ENCODE results near the gene SCN4B. TPM values are rescaled to one million over a fixed set of nuclear protein-coding genes. Genes with fewer than 3 reads are reported as not detected.

Gene SCN4B
- polyA plus RNA-seq, 1 donor (not counting 4 experiments of a cell fraction or from before 2014, with no cell fraction given): 7.7 TPM

- Histone ChIP-seq H4K20me1 (ENCODE audit: control insufficient read depth, extremely low read depth, insufficient read depth, low read length) (no peaks in the 10 kb centered on the region), H3K9me1 (ENCODE audit: control insufficient read depth, extremely low read depth, insufficient read depth, low read length) (no peaks in the 10 kb centered on the region), H3K27ac (ENCODE audit: control insufficient read depth, insufficient read depth, low read length) (no peak overlapping the region), H3K9ac (ENCODE audit: control insufficient read depth, extremely low read depth, insufficient read depth, low read length) (no peak overlapping the region), H3K4me2 (ENCODE audit: control insufficient read depth, extremely low read depth, insufficient read depth, low read depth, low read length) (no peak overlapping the region), H3K4me1 (ENCODE audit: control insufficient read depth, extremely low read depth, insufficient read depth, low read length) (peaks cover 13% of the 10 kb centered on the region), H3K79me2 (ENCODE audit: control insufficient read depth, insufficient read depth, low read length) (no peaks in the 10 kb centered on the region), H3K4me3 (ENCODE audit: control insufficient read depth in 2 of 3, extremely low read depth in 1 of 3, insufficient read depth in 2 of 3, low read depth in 1 of 3, low read length in 3 of 3) (no peak overlapping the region), H2AFZ (ENCODE audit: control insufficient read depth, low read length) (no peak overlapping the region), H3K27me3 (ENCODE audit: control insufficient read depth, extremely low read depth, insufficient read depth, low read length) (peaks cover 4% of the 10 kb centered on the region), H3K9me3 (ENCODE audit: control insufficient read depth, low read depth, low read length) (no peaks in the 10 kb centered on the region), H3K36me3 (ENCODE audit: control insufficient read depth in 2 of 2, extremely low read depth in 1 of 2, insufficient read depth in 2 of 2, low read length in 2 of 2) (no peaks in the 10 kb centered on the region)
- dilution Hi-C loops (cut with MboI; ENCODE audit: extremely low pct_ligation_motif_present, low sequenced_read_pairs): no loop called here
- no peak for DNase-seq (ENCODE audit: low read depth, low spot score)
- TF ChIP-seq EZH2 (IDR thresholded peaks at IDR 0.05; ENCODE audit: low read length) (no peak), CTCF (optimal IDR thresholded peaks at IDR 0.05 in 1 of 3, IDR thresholded peaks at IDR 0.05 in 1 of 3, conservative IDR thresholded peaks at IDR 0.05 in 1 of 3; ENCODE audit: extremely low read depth in 1 of 3, insufficient read depth in 2 of 3, low read length in 3 of 3) (no peak)
- no peak for FAIRE-seq
These were observed 16.3 kb downstream of the SCN4B start for GRCh38 chr11:118136341-118136740.

GRCh38 chr11:118135796-118136165 lies 16.8 kb downstream of the SCN4B start:
- no peaks in the 10 kb centered on the region for H3K9me1 ChIP-seq (ENCODE audit: control insufficient read depth, extremely low read depth, insufficient read depth, low read length)
- DNase-seq (ENCODE audit: low read depth, low spot score) (no peak), FAIRE-seq (no peak)
- no peak overlapping the region for H3K4me3 ChIP-seq (ENCODE audit: control insufficient read depth in 2 of 3, extremely low read depth in 1 of 3, insufficient read depth in 2 of 3, low read depth in 1 of 3, low read length in 3 of 3)
- no peak overlapping the region for H2AFZ ChIP-seq (ENCODE audit: control insufficient read depth, low read length)
- no peak overlapping the region for H3K9ac ChIP-seq (ENCODE audit: control insufficient read depth, extremely low read depth, insufficient read depth, low read length)
- H3K27ac ChIP-seq (ENCODE audit: control insufficient read depth, insufficient read depth, low read length): no peak overlapping the region
- H3K27me3 ChIP-seq (ENCODE audit: control insufficient read depth, extremely low read depth, insufficient read depth, low read length): peaks cover 4% of the 10 kb centered on the region
- no peaks in the 10 kb centered on the region for H4K20me1 ChIP-seq (ENCODE audit: control insufficient read depth, extremely low read depth, insufficient read depth, low read length)
- TF ChIP-seq CTCF (optimal IDR thresholded peaks at IDR 0.05 in 1 of 3, IDR thresholded peaks at IDR 0.05 in 1 of 3, conservative IDR thresholded peaks at IDR 0.05 in 1 of 3; ENCODE audit: extremely low read depth in 1 of 3, insufficient read depth in 2 of 3, low read length in 3 of 3) (no peak), EZH2 (IDR thresholded peaks at IDR 0.05; ENCODE audit: low read length) (no peak)
- no peaks in the 10 kb centered on the region for H3K9me3 ChIP-seq (ENCODE audit: control insufficient read depth, low read depth, low read length)
- H3K4me1 ChIP-seq (ENCODE audit: control insufficient read depth, extremely low read depth, insufficient read depth, low read length): peaks cover 13% of the 10 kb centered on the region
- H3K4me2 ChIP-seq (ENCODE audit: control insufficient read depth, extremely low read depth, insufficient read depth, low read depth, low read length): no peak overlapping the region
- no peaks in the 10 kb centered on the region for H3K36me3 ChIP-seq (ENCODE audit: control insufficient read depth in 2 of 2, extremely low read depth in 1 of 2, insufficient read depth in 2 of 2, low read length in 2 of 2)
- no peaks in the 10 kb centered on the region for H3K79me2 ChIP-seq (ENCODE audit: control insufficient read depth, insufficient read depth, low read length)
- dilution Hi-C loops (cut with MboI; ENCODE audit: extremely low pct_ligation_motif_present, low sequenced_read_pairs): no loop called here
